A549 treated with Mapracorat at 1 μM for 4 hours (cell line): Measurements from ENCODE around the gene ZFP36L1. TPM values are rescaled to one million over a fixed set of nuclear protein-coding genes. Genes with fewer than 3 reads are reported as not detected.

Experiments
- total RNA-seq: library from RNA; stranded (reverse); fragments of 200-300 nt; extraction: Qiagen RNA extraction; gene quantifications from 5 replicates; pipeline ENCODE4 v1.2.3, GENCODE V29; 2022

The ZFP36L1 gene, protein sequence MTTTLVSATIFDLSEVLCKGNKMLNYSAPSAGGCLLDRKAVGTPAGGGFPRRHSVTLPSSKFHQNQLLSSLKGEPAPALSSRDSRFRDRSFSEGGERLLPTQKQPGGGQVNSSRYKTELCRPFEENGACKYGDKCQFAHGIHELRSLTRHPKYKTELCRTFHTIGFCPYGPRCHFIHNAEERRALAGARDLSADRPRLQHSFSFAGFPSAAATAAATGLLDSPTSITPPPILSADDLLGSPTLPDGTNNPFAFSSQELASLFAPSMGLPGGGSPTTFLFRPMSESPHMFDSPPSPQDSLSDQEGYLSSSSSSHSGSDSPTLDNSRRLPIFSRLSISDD
- 127 to 188 TPM (median 179 TPM) in 5 replicates for total RNA-seq

DNA sequence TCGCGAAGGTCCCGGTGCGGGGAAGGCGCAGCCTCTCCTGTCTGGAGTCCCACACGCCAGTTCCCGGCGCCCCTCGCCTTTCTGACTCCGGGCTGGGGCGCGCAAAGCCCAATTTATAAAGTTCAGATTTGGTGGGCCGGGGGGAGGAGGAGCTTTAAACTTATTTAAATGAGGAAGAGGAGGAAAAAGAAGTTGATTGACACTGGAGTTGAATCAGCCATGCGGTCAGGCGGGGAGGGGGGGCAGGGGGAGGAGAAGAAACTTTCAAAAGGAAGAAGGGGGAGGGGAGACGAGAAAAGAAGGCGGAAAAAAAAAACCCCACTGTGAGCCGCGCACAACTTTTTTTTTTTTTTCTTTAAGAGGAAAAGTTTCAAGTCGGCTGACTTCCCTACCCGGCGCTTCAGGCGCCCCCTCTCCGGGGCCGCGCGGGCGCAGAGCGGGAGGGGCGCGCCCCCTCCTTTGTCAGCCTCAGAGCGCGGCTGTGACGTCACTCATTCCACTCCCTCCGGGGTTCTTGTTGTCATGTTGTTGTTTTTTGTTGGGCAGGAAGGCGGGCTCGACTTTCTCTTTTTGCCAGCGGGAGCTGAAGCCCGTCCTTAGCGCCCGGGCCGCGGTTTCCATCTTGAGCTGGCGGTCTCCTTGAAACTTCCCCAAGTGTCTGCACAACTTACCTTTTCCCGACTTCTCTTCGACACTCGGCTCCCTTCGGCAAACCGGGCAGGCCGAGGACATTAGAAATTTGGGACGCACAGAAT lies at the start of gene ZFP36L1:
TSS of gene ZFP36L1 (minus strand) at position 89 of the 755 bp plus-strand sequence. CDS start 129 bp downstream, outside the sequence.

Other genes starting within 250 kb of the ZFP36L1 start
- 179 to 208 TPM (median 192 TPM) in 5 replicates for gene ACTN1, start 186.2 kb upstream of the ZFP36L1 start, total RNA-seq